ENCODE results near the gene XYLT1.

XYLT1 gene

GRCh38 chr16:17152311-17152710, 318.4 kb downstream of the XYLT1 start:
- no peak for ATAC-seq
- TF ChIP-seq TOX (CRISPR knock-in tag; IDR thresholded peaks at IDR 0.05; ENCODE audit: borderline replicate concordance), result no peak
- TF ChIP-seq TCF4 (CRISPR knock-in tag; IDR thresholded peaks at IDR 0.05; ENCODE audit: borderline replicate concordance), result no peak
- TF ChIP-seq CSRNP3 (CRISPR knock-in tag; IDR thresholded peaks at IDR 0.05), result no peak
- no peak for TF ChIP-seq ISL1 (CRISPR knock-in tag; IDR thresholded peaks at IDR 0.05)
- no peak for TF ChIP-seq BACH2 (CRISPR knock-in tag; IDR thresholded peaks at IDR 0.05; ENCODE audit: borderline replicate concordance)

GRCh38 chr16:17151335-17151734, 319.4 kb downstream of the XYLT1 start:
- ATAC-seq, result no peak
- no peak for TF ChIP-seq TCF4 (CRISPR knock-in tag; IDR thresholded peaks at IDR 0.05; ENCODE audit: borderline replicate concordance)
- TF ChIP-seq OSR1 (CRISPR knock-in tag; IDR thresholded peaks at IDR 0.05), result no peak
- TF ChIP-seq ZNF8 (CRISPR knock-in tag; IDR thresholded peaks at IDR 0.05), result no peak
- no peak for TF ChIP-seq RARB (CRISPR knock-in tag; IDR thresholded peaks at IDR 0.05)
- TF ChIP-seq, protein P1, sequence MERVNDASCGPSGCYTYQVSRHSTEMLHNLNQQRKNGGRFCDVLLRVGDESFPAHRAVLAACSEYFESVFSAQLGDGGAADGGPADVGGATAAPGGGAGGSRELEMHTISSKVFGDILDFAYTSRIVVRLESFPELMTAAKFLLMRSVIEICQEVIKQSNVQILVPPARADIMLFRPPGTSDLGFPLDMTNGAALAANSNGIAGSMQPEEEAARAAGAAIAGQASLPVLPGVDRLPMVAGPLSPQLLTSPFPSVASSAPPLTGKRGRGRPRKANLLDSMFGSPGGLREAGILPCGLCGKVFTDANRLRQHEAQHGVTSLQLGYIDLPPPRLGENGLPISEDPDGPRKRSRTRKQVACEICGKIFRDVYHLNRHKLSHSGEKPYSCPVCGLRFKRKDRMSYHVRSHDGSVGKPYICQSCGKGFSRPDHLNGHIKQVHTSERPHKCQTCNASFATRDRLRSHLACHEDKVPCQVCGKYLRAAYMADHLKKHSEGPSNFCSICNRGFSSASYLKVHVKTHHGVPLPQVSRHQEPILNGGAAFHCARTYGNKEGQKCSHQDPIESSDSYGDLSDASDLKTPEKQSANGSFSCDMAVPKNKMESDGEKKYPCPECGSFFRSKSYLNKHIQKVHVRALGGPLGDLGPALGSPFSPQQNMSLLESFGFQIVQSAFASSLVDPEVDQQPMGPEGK (CRISPR knock-in tag; IDR thresholded peaks at IDR 0.05; ENCODE audit: borderline replicate concordance), result no peak
- TF ChIP-seq GLIS3 (CRISPR knock-in tag; IDR thresholded peaks at IDR 0.05), result no peak
- no peak for TF ChIP-seq ARNTL (CRISPR knock-in tag; IDR thresholded peaks at IDR 0.05; ENCODE audit: borderline replicate concordance, low read depth)
- TF ChIP-seq ZNF70 (CRISPR knock-in tag; IDR thresholded peaks at IDR 0.05), result no peak

GRCh38 chr16:17149904-17150483, 320.8 kb downstream of the XYLT1 start:
- TF ChIP-seq PPARA (CRISPR knock-in tag; IDR thresholded peaks at IDR 0.05; ENCODE audit: borderline replicate concordance) (no peak), TOX (CRISPR knock-in tag; IDR thresholded peaks at IDR 0.05; ENCODE audit: borderline replicate concordance) (no peak), ZNF565 (CRISPR knock-in tag; conservative IDR thresholded peaks at IDR 0.05; ENCODE audit: low read depth) (no peak), ESRRG (CRISPR knock-in tag; IDR thresholded peaks at IDR 0.05) (no peak), OSR1 (CRISPR knock-in tag; IDR thresholded peaks at IDR 0.05) (no peak), POU6F1 (CRISPR knock-in tag; IDR thresholded peaks at IDR 0.05; ENCODE audit: borderline replicate concordance, low read depth) (no peak), TCF4 (CRISPR knock-in tag; IDR thresholded peaks at IDR 0.05; ENCODE audit: borderline replicate concordance) (no peak), ARNTL (CRISPR knock-in tag; IDR thresholded peaks at IDR 0.05; ENCODE audit: borderline replicate concordance, low read depth) (no peak), ISL1 (CRISPR knock-in tag; IDR thresholded peaks at IDR 0.05) (no peak), TSHZ2 (CRISPR knock-in tag; IDR thresholded peaks at IDR 0.05) (no peak), ZFP30 (CRISPR knock-in tag; IDR thresholded peaks at IDR 0.05) (no peak), CSRNP3 (CRISPR knock-in tag; IDR thresholded peaks at IDR 0.05) (no peak), CREB5 (CRISPR knock-in tag; IDR thresholded peaks at IDR 0.05; ENCODE audit: low read depth) (no peak), ZNF8 (CRISPR knock-in tag; IDR thresholded peaks at IDR 0.05) (no peak), ZNF70 (CRISPR knock-in tag; IDR thresholded peaks at IDR 0.05) (no peak), ZC3H10 (CRISPR knock-in tag; IDR thresholded peaks at IDR 0.05) (no peak), RARB (CRISPR knock-in tag; IDR thresholded peaks at IDR 0.05) (no peak), GLIS3 (CRISPR knock-in tag; IDR thresholded peaks at IDR 0.05) (no peak), CSDC2 (CRISPR knock-in tag; IDR thresholded peaks at IDR 0.05) (no peak)
- TF ChIP-seq, protein P1 (CRISPR knock-in tag; IDR thresholded peaks at IDR 0.05; ENCODE audit: borderline replicate concordance), result no peak
- ATAC-seq, result no peak
